Omental fat pad (tissue), 4 donors: Measurements from ENCODE around the gene KBTBD12. TPM values are rescaled to one million over a fixed set of nuclear protein-coding genes. Genes with fewer than 3 reads are reported as not detected.

Experiments
- ATAC-seq: fragments of 150-250 bp; one replicate; pipeline ENCODE4 v1.9.1; 2016; ENCODE audit warnings: mild to moderate bottlenecking, moderate library complexity; ENCODE audit not compliant: low FRiP score
- DNase-seq: peaks from one replicate; pipeline ENCODE4 v3.0.0-alpha.2; 2019; ENCODE audit warnings: low spot score
- CTCF ChIP-seq, 3 donors: fragments of 450-650 bp; IDR thresholded peaks; one replicate each; pipeline ENCODE4 v1.5.1; 2016 to 2017; ENCODE audit warnings: antibody characterized with exemption in 3 of 3, mild to moderate bottlenecking in 3 of 3, moderate library complexity in 2 of 3
- total RNA-seq, 4 donors: library from RNA; depleted of rRNA; stranded (reverse); fragments of >200 nt; gene quantifications; one replicate each; pipeline ENCODE4 v1.1.0, GENCODE V29; 2016

The KBTBD12 gene
- total RNA-seq, 4 donors from 2014 or later: 0.48 to 1.9 (median 0.60) TPM

GRCh38 chr3:127929818-127930413 is 14.9 kb downstream of the KBTBD12 start:
- no peak for DNase-seq
- no peak for ATAC-seq
- no peak for TF ChIP-seq CTCF (IDR thresholded peaks at IDR 0.05)

GRCh38 chr3:127933396-127933795 is 18.4 kb downstream of the KBTBD12 start:
- DNase-seq (no peak), ATAC-seq (no peak)
- TF ChIP-seq CTCF (IDR thresholded peaks at IDR 0.05): no peak

GRCh38 chr3:127938800-127939199 is 23.8 kb downstream of the KBTBD12 start:
- DNase-seq (no peak), ATAC-seq (no peak)
- TF ChIP-seq CTCF (IDR thresholded peaks at IDR 0.05): no peak

GRCh38 chr3:127940116-127940515 is 25.1 kb downstream of the KBTBD12 start:
- DNase-seq (no peak), ATAC-seq (no peak)
- TF ChIP-seq CTCF (IDR thresholded peaks at IDR 0.05): no peak

- DNase-seq: no peak
- no peak for TF ChIP-seq CTCF (IDR thresholded peaks at IDR 0.05)
- no peak for ATAC-seq
Observed at GRCh38 chr3:127942613-127943012, 27.6 kb downstream of the KBTBD12 start.

GRCh38 chr3:127948211-127948610 is 33.2 kb downstream of the KBTBD12 start:
- DNase-seq (no peak), ATAC-seq (no peak)
- TF ChIP-seq CTCF (IDR thresholded peaks at IDR 0.05): no peak

- no peak for TF ChIP-seq CTCF (IDR thresholded peaks at IDR 0.05)
- DNase-seq (no peak), ATAC-seq (no peak)
Observed at GRCh38 chr3:127949446-127950055, 34.5 kb downstream of the KBTBD12 start.
